ENCODE measurements around the gene MTHFD1L.

Gene MTHFD1L

DNA sequence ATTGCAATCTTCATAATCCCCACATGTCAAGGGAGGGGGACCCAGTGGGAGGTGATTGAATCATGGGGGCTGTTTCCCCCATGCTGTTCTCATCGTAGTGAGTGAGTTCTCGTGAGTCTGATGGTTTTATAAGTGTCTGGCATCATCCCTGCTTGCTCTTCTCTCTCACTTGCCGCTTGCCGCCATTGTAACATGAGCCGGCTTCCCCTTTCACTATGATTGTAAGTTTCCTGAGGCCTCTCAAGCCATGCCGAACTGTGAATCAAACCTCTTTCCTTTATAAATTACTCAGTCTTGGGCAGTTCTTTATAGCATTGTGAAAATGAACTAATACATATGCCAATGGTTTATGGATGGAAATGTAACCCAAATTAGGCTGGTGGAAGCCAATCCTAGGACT lies 264.8 kb downstream of the MTHFD1L start:
- no peak for DNase-seq

DNA sequence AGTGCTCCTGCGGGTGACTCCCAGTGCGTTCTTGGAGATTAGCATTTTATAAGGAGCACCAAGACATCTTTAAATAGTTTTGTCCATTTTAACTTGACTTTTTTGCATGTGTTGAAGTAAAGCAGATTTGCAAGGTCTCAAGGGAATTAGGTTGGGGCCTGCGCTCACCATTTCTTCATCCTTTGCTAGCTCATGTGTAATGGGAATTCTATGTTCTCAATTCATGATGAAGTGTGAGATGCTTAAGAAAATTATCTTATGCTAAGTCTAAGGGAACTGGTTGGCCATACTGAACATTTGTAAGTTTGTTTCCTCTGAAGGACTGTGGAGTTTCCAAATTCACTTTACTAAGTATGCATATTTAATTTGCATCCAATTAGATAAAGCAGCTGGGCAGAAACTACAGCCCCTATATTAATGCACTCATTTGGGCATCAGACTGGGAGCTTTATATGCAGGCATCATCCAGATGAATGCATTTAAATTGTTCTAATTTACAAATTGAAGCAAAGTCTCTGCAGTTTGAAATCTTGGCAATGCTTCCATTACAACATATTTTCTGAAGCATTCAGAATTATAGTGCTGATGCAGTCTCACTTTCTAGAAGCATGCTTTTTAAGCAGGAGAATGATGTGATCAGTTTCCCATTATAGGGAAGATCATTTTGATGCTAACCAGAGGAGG lies 266.0 kb downstream of the MTHFD1L start:
- DNase-seq = no peak

DNA sequence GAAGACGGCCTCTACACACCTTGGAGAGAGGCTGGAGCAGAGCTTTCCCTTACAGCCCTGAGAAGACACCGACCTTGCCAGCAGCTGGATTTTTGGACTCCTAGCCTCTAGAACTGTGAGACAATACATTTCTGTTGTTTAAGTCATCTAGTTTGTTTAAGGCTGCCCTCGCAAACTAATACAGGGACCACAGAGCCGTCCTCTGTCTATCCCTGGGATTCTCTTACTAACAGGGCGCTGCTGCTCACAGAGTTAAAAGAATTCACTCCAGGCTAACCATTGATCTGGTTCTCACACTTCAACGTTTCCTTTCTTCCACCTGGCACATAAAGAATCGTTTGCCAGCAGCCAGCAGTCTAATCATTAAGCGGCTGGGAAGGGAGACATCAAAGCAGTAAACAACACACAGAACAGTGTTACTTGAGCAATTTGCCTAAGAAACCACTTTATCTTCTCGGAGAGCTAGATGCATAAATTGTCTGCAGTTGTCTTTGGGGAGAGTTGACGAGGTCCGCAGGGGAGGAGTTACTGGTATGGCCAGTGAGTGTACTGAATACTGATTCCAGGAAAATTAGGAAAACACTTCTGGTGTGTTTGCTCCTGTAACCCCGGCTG lies 270.7 kb downstream of the MTHFD1L start:
- DNase-seq = no peak

DNA sequence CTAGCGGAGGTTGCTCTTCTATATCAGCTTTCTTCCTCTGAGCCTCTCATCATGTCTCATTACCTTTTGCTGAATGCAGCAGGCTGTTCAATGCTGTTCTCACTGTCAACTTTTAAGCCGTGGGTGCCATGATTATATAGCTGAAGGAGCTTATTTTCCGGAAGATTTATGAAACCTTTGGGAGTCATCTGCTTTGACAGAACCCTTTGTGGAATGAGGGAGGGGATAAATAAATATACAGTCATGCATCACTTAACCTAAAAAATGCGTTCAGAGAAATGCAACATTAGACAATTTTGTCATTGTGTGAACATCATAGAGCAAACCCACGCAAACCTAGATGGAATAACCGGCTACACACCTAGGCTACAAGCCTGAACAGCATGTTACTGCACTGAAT lies 272.0 kb downstream of the MTHFD1L start:
- no peak for DNase-seq

GRCh38 chr6:151139524-151139923 lies 274.0 kb downstream of the MTHFD1L start:
- DNase-seq = no peak

- no peak for DNase-seq
Measured at GRCh38 chr6:151140767-151141166, 275.3 kb downstream of the MTHFD1L start.

GRCh38 chr6:151141685-151142084 lies 276.2 kb downstream of the MTHFD1L start:
- no peak for DNase-seq

DNA sequence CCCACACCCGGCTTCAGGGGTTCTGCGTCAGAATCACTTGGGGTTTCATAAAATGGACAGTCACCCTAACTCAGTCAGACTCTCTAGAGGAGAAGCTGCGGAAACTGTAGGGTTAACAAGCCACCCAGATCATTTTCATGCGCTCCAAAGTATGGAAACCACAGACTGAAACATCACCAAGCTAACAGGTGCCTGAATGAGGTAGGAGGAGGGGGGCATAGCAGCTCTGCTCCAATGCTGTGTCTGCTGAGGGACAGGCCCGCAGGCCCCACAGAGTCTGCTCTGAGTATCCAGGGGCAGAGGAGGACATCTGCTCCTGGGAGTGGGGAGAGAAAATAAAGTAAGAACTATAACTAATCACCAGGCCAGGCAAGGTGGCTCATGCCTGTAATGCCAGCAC lies 277.2 kb downstream of the MTHFD1L start:
- DNase-seq = no peak

DNA sequence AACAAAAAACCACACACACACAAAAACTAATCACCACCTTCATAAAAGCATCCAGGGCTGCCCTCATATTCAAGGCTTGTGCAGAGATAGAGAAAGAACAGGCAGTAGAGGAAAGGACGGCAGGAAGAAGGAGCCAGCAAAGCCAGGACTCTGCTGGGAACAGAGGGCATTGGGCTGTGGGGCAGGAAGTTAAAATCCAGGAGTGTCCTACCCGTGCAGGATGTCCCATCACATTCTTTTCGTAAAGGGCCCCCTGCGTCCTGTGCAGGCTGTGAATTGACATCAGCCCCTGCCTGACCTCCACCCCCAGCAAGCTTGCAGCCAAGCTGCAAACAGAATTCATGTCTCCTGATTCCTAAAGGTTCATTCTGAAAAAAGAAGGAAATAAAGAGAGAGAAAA lies 277.8 kb downstream of the MTHFD1L start:
- DNase-seq = no peak

- DNase-seq = no peak
Measured at GRCh38 chr6:151143806-151144205, 278.3 kb downstream of the MTHFD1L start.

- no peak for DNase-seq
Measured at GRCh38 chr6:151147118-151147832, 281.8 kb downstream of the MTHFD1L start.

DNA sequence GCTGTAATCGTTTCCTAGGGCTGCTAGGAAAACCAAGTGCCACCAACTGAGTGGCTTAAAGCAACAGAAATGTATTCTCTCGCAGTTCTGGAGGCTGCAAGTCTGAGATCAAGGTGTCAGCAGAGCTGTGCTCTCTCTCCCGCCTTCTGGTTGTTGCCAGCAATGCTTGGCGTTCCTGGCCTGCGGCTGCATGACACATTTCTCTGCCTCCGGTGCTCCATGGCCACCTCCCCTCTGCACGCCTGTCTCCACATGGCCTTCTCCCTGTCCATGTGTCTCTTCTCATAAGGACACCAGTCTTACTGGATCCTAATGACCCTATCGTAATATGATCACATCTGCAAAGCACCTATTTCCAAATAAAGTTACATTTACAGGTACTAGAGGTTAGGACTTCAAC lies 282.6 kb downstream of the MTHFD1L start:
- DNase-seq = no peak

DNA sequence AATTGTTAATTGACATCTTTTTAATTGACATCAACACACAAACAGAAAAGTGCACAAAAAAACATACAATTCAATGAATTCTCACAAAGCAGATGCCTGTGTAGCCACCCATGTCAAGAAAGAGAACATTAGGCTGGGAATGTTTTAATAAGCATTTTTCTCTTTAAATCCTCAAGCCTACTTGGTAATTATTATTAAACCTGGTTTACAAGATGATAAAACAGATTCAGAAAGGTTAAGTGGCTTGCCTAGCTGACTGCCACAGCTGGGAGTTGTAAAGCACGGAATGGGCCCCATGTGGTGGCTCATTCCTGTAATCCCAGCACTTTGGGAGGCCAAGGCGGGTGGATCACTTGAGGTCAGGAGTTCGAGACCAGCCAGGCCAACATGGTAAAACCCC lies 284.3 kb downstream of the MTHFD1L start:
- DNase-seq = no peak

Data from activated T-cell treated with anti-CD3 and anti-CD28 coated beads, Interleukin-2, amount 50 U/mL, for 1 hour (primary cell).